ENCODE measurements around the gene TCF7L1. TPM values are rescaled to one million over a fixed set of nuclear protein-coding genes. Genes with fewer than 3 reads are reported as not detected.

Gene TCF7L1
- total and polyA plus RNA-seq, 2 of the 13 experiments (the other 11 are each of a cell fraction or from before 2014, with no cell fraction given), result 0.04 to 0.15 TPM

DNA sequence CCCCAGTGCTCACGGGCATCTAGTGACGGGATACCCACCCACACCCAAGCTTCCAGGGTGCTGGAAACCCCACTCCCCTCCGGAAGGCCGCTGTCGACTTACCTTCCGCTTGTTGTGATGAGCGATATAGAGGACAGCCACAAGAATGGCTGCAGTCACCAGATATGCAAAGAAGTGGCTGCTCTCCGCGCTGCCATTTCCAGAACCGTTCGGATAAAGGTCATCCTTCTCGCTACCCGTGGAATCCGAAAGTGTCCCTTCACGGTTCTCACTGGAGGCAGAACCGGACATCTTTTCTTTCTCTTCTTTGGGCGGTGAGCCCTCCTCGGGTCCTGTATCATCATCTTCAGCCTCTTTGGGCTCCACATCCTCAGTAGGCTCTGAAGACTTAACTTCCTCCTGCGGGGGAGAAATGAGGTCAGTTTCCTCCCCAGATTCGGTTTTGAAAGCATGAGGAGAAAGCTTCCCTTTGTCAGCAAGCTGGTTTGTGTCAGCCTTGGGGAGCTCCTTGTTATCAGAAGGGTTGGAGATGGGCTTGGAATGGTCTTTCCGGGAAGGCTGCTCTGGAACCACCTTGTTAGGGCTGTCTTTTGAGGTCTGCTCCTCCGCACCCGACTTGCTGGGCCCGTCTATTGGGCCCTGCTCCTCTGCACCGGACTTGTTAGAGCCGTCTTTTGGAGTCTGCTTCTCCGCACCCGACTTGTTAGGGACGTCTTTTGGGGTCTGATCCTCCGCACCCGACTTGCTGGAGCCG, 193.4 kb downstream of the TCF7L1 start (continued):
- TF ChIP-seq ZNF12 (CRISPR knock-in tag; IDR thresholded peaks at IDR 0.05) (no peak), ZC3H13 (CRISPR knock-in tag; IDR thresholded peaks at IDR 0.05) (peak; percentile 46; the same call in 1 of the 2 replicates), KLF9 (CRISPR knock-in tag; IDR thresholded peaks at IDR 0.05; ENCODE audit: low read depth) (no peak), ZNF431 (CRISPR knock-in tag; IDR thresholded peaks at IDR 0.05; ENCODE audit: borderline replicate concordance, low read depth) (no peak), ZNF607 (CRISPR knock-in tag; IDR thresholded peaks at IDR 0.05; ENCODE audit: borderline replicate concordance) (0 out of 2 replicates have a peak, but pooled peaks have one; percentile 20), ZNF652 (CRISPR knock-in tag; IDR thresholded peaks at IDR 0.05; ENCODE audit: borderline replicate concordance, low read depth) (no peak), ZNF562 (CRISPR knock-in tag; IDR thresholded peaks at IDR 0.05; ENCODE audit: borderline replicate concordance) (no peak), FOXJ3 (CRISPR knock-in tag; IDR thresholded peaks at IDR 0.05; ENCODE audit: borderline replicate concordance) (peak; percentile 18; the same call in 1 of the 2 replicates), POLR2AphosphoS5 (IDR thresholded peaks at IDR 0.05; ENCODE audit: low read depth, low read length) (no peak), U2AF2 (IDR thresholded peaks at IDR 0.05; ENCODE audit: low read depth, low read length) (no peak), ZNF292 (CRISPR knock-in tag; IDR thresholded peaks at IDR 0.05; ENCODE audit: borderline replicate concordance, low read depth) (no peak), EEA1 (CRISPR knock-in tag; IDR thresholded peaks at IDR 0.05; ENCODE audit: borderline replicate concordance) (no peak)
- TF ChIP-seq, protein P1, sequence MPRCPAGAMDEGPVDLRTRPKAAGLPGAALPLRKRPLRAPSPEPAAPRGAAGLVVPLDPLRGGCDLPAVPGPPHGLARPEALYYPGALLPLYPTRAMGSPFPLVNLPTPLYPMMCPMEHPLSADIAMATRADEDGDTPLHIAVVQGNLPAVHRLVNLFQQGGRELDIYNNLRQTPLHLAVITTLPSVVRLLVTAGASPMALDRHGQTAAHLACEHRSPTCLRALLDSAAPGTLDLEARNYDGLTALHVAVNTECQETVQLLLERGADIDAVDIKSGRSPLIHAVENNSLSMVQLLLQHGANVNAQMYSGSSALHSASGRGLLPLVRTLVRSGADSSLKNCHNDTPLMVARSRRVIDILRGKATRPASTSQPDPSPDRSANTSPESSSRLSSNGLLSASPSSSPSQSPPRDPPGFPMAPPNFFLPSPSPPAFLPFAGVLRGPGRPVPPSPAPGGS (CRISPR knock-in tag; IDR thresholded peaks at IDR 0.05), result no peak
- TF ChIP-seq, protein P2, sequence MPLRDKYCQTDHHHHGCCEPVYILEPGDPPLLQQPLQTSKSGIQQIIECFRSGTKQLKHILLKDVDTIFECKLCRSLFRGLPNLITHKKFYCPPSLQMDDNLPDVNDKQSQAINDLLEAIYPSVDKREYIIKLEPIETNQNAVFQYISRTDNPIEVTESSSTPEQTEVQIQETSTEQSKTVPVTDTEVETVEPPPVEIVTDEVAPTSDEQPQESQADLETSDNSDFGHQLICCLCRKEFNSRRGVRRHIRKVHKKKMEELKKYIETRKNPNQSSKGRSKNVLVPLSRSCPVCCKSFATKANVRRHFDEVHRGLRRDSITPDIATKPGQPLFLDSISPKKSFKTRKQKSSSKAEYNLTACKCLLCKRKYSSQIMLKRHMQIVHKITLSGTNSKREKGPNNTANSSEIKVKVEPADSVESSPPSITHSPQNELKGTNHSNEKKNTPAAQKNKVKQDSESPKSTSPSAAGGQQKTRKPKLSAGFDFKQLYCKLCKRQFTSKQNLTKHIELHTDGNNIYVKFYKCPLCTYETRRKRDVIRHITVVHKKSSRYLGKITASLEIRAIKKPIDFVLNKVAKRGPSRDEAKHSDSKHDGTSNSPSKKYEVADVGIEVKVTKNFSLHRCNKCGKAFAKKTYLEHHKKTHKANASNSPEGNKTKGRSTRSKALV (CRISPR knock-in tag; IDR thresholded peaks at IDR 0.05), result peak; percentile 55; the same call in 1 of the 2 replicates
- TF ChIP-seq, protein P3, sequence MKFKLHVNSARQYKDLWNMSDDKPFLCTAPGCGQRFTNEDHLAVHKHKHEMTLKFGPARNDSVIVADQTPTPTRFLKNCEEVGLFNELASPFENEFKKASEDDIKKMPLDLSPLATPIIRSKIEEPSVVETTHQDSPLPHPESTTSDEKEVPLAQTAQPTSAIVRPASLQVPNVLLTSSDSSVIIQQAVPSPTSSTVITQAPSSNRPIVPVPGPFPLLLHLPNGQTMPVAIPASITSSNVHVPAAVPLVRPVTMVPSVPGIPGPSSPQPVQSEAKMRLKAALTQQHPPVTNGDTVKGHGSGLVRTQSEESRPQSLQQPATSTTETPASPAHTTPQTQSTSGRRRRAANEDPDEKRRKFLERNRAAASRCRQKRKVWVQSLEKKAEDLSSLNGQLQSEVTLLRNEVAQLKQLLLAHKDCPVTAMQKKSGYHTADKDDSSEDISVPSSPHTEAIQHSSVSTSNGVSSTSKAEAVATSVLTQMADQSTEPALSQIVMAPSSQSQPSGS (CRISPR knock-in tag; IDR thresholded peaks at IDR 0.05), result no peak
- TF ChIP-seq, protein P4, sequence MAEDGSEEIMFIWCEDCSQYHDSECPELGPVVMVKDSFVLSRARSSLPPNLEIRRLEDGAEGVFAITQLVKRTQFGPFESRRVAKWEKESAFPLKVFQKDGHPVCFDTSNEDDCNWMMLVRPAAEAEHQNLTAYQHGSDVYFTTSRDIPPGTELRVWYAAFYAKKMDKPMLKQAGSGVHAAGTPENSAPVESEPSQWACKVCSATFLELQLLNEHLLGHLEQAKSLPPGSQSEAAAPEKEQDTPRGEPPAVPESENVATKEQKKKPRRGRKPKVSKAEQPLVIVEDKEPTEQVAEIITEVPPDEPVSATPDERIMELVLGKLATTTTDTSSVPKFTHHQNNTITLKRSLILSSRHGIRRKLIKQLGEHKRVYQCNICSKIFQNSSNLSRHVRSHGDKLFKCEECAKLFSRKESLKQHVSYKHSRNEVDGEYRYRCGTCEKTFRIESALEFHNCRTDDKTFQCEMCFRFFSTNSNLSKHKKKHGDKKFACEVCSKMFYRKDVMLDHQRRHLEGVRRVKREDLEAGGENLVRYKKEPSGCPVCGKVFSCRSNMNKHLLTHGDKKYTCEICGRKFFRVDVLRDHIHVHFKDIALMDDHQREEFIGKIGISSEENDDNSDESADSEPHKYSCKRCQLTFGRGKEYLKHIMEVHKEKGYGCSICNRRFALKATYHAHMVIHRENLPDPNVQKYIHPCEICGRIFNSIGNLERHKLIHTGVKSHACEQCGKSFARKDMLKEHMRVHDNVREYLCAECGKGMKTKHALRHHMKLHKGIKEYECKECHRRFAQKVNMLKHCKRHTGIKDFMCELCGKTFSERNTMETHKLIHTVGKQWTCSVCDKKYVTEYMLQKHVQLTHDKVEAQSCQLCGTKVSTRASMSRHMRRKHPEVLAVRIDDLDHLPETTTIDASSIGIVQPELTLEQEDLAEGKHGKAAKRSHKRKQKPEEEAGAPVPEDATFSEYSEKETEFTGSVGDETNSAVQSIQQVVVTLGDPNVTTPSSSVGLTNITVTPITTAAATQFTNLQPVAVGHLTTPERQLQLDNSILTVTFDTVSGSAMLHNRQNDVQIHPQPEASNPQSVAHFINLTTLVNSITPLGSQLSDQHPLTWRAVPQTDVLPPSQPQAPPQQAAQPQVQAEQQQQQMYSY (CRISPR knock-in tag; IDR thresholded peaks at IDR 0.05), result no peak
- TF ChIP-seq, protein P5, sequence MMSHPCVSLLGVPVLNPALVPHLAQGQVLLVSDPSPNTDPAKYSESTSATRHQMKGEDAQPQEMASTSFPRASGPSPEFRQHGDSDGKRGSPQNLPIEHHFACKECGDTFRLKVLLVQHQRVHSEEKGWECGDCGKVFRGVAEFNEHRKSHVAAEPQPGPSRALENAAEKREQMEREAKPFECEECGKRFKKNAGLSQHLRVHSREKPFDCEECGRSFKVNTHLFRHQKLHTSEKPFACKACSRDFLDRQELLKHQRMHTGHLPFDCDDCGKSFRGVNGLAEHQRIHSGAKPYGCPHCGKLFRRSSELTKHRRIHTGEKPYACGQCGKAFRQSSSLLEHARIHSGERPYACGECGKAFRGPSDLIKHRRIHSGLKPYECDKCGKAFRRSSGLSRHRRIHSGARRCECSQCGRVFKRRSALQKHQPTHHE (CRISPR knock-in tag; IDR thresholded peaks at IDR 0.05; ENCODE audit: borderline replicate concordance), result peak; percentile 27; the same call in 1 of the 2 replicates

Data from HepG2 (cell line).